ENCODE results near the gene STK32B. TPM values are rescaled to one million over a fixed set of nuclear protein-coding genes. Genes with fewer than 3 reads are reported as not detected.

The STK32B gene
- total and polyA plus RNA-seq, 2 donors, result 2.9 to 4.8 TPM

- WGBS, result 90% methylated on average over 4 of the region's 4 CpGs
- Histone ChIP-seq H3K27ac (ENCODE audit: low read depth in 1 of 2, low read length in 1 of 2) (no peak overlapping the region), H3K27me3 (ENCODE audit: control insufficient read depth in 2 of 2, insufficient read depth in 1 of 2, low read length in 1 of 2) (no peaks in the 10 kb centered on the region), H3K9me3 (ENCODE audit: control insufficient read depth in 2 of 2, insufficient read depth in 1 of 2, low read length in 1 of 2) (no peaks in the 10 kb centered on the region), H3K4me1 (ENCODE audit: control insufficient read depth in 2 of 2, insufficient read depth in 2 of 2, low read length in 2 of 2) (no peaks in the 10 kb centered on the region), H3K4me3 (ENCODE audit: low read length in 2 of 2) (no peak overlapping the region), H3K36me3 (ENCODE audit: control insufficient read depth in 2 of 2, insufficient read depth in 2 of 2, low read length in 1 of 2) (no peaks in the 10 kb centered on the region)
- no peak for DNase-seq (ENCODE audit: low read depth in 6 of 9, low spot score in 9 of 9)
Measured at GRCh38 chr4:5478169-5478568, 426.9 kb downstream of the STK32B start.

- Histone ChIP-seq H3K36me3 (ENCODE audit: control insufficient read depth in 2 of 2, insufficient read depth in 2 of 2, low read length in 1 of 2) (no peaks in the 10 kb centered on the region), H3K9me3 (ENCODE audit: control insufficient read depth in 2 of 2, insufficient read depth in 1 of 2, low read length in 1 of 2) (no peaks in the 10 kb centered on the region), H3K4me3 (ENCODE audit: low read length in 2 of 2) (no peak overlapping the region), H3K4me1 (ENCODE audit: control insufficient read depth in 2 of 2, insufficient read depth in 2 of 2, low read length in 2 of 2) (no peaks in the 10 kb centered on the region), H3K27ac (ENCODE audit: low read depth in 1 of 2, low read length in 1 of 2) (no peak overlapping the region), H3K27me3 (ENCODE audit: control insufficient read depth in 2 of 2, insufficient read depth in 1 of 2, low read length in 1 of 2) (no peaks in the 10 kb centered on the region)
- no peak for DNase-seq (ENCODE audit: low read depth in 6 of 9, low spot score in 9 of 9)
- 95% methylated on average over 6 of the region's 6 CpGs for WGBS
Measured at GRCh38 chr4:5478697-5479096, 427.4 kb downstream of the STK32B start.

- WGBS, result 96% methylated on average over 4 of the region's 4 CpGs
- no peak for DNase-seq (ENCODE audit: low read depth in 6 of 9, low spot score in 9 of 9)
- H3K4me1 ChIP-seq (ENCODE audit: control insufficient read depth in 2 of 2, insufficient read depth in 2 of 2, low read length in 2 of 2), result no peaks in the 10 kb centered on the region
Measured at GRCh38 chr4:5479518-5480060, 428.3 kb downstream of the STK32B start.

GRCh38 chr4:5488413-5488812, 437.1 kb downstream of the STK32B start:
- H3K36me3 ChIP-seq (ENCODE audit: control insufficient read depth in 2 of 2, insufficient read depth in 2 of 2, low read length in 1 of 2), result no peaks in the 10 kb centered on the region
- H3K4me3 ChIP-seq (ENCODE audit: low read length in 2 of 2), result no peak overlapping the region
- no peaks in the 10 kb centered on the region for H3K27me3 ChIP-seq (ENCODE audit: control insufficient read depth in 2 of 2, insufficient read depth in 1 of 2, low read length in 1 of 2)
- H3K27ac ChIP-seq (ENCODE audit: low read depth in 1 of 2, low read length in 1 of 2), result no peak overlapping the region
- DNase-seq (ENCODE audit: low read depth in 6 of 9, low spot score in 9 of 9), result no peak
- no peaks in the 10 kb centered on the region for H3K9me3 ChIP-seq (ENCODE audit: control insufficient read depth in 2 of 2, insufficient read depth in 1 of 2, low read length in 1 of 2)
- no peaks in the 10 kb centered on the region for H3K4me1 ChIP-seq (ENCODE audit: control insufficient read depth in 2 of 2, insufficient read depth in 2 of 2, low read length in 2 of 2)

More at GRCh38 chr4:5479518-5480060, 428.3 kb downstream of the STK32B start:
- Histone ChIP-seq H3K36me3 (ENCODE audit: control insufficient read depth in 2 of 2, insufficient read depth in 2 of 2, low read length in 1 of 2) (no peaks in the 10 kb centered on the region), H3K9me3 (ENCODE audit: control insufficient read depth in 2 of 2, insufficient read depth in 1 of 2, low read length in 1 of 2) (no peaks in the 10 kb centered on the region), H3K27ac (ENCODE audit: low read depth in 1 of 2, low read length in 1 of 2) (no peak overlapping the region), H3K27me3 (ENCODE audit: control insufficient read depth in 2 of 2, insufficient read depth in 1 of 2, low read length in 1 of 2) (no peaks in the 10 kb centered on the region), H3K4me3 (ENCODE audit: low read length in 2 of 2) (no peak overlapping the region)

- H3K4me3 ChIP-seq (ENCODE audit: low read length in 2 of 2), result no peak overlapping the region
- H3K27ac ChIP-seq (ENCODE audit: low read depth in 1 of 2, low read length in 1 of 2), result no peak overlapping the region
- H3K9me3 ChIP-seq (ENCODE audit: control insufficient read depth in 2 of 2, insufficient read depth in 1 of 2, low read length in 1 of 2), result no peaks in the 10 kb centered on the region
- WGBS, result 85% methylated on average over 1 of the region's 1 CpG
- no peak for DNase-seq (ENCODE audit: low read depth in 6 of 9, low spot score in 9 of 9)
- H3K27me3 ChIP-seq (ENCODE audit: control insufficient read depth in 2 of 2, insufficient read depth in 1 of 2, low read length in 1 of 2), result no peaks in the 10 kb centered on the region
- no peaks in the 10 kb centered on the region for H3K36me3 ChIP-seq (ENCODE audit: control insufficient read depth in 2 of 2, insufficient read depth in 2 of 2, low read length in 1 of 2)
- H3K4me1 ChIP-seq (ENCODE audit: control insufficient read depth in 2 of 2, insufficient read depth in 2 of 2, low read length in 2 of 2), result no peaks in the 10 kb centered on the region
Measured at GRCh38 chr4:5489260-5489659, 438.0 kb downstream of the STK32B start.

- Histone ChIP-seq H3K9me3 (ENCODE audit: control insufficient read depth in 2 of 2, insufficient read depth in 1 of 2, low read length in 1 of 2) (no peaks in the 10 kb centered on the region), H3K27me3 (ENCODE audit: control insufficient read depth in 2 of 2, insufficient read depth in 1 of 2, low read length in 1 of 2) (no peaks in the 10 kb centered on the region), H3K27ac (ENCODE audit: low read depth in 1 of 2, low read length in 1 of 2) (no peak overlapping the region), H3K4me1 (ENCODE audit: control insufficient read depth in 2 of 2, insufficient read depth in 2 of 2, low read length in 2 of 2) (no peaks in the 10 kb centered on the region), H3K36me3 (ENCODE audit: control insufficient read depth in 2 of 2, insufficient read depth in 2 of 2, low read length in 1 of 2) (peaks cover 0 to 4% of the 10 kb centered on the region in 2 donors), H3K4me3 (ENCODE audit: low read length in 2 of 2) (no peak overlapping the region)
- WGBS, result 56% methylated on average over 2 of the region's 2 CpGs
- no peak for DNase-seq (ENCODE audit: low read depth in 6 of 9, low spot score in 9 of 9)
Measured at GRCh38 chr4:5497489-5497888, 446.2 kb downstream of the STK32B start.

GRCh38 chr4:5500165-5500564, 448.9 kb downstream of the STK32B start:
- WGBS, result 92% methylated on average over 3 of the region's 3 CpGs

GRCh38 chr4:5503336-5503936, 452.2 kb downstream of the STK32B start:
- Histone ChIP-seq H3K36me3 (ENCODE audit: control insufficient read depth in 2 of 2, insufficient read depth in 2 of 2, low read length in 1 of 2) (peaks cover 0 to 4% of the 10 kb centered on the region in 2 donors), H3K9me3 (ENCODE audit: control insufficient read depth in 2 of 2, insufficient read depth in 1 of 2, low read length in 1 of 2) (no peaks in the 10 kb centered on the region), H3K4me1 (ENCODE audit: control insufficient read depth in 2 of 2, insufficient read depth in 2 of 2, low read length in 2 of 2) (no peaks in the 10 kb centered on the region), H3K27me3 (ENCODE audit: control insufficient read depth in 2 of 2, insufficient read depth in 1 of 2, low read length in 1 of 2) (no peaks in the 10 kb centered on the region), H3K27ac (ENCODE audit: low read depth in 1 of 2, low read length in 1 of 2) (no peak overlapping the region), H3K4me3 (ENCODE audit: low read length in 2 of 2) (no peak overlapping the region)
- DNase-seq (ENCODE audit: low read depth in 6 of 9, low spot score in 9 of 9), result no peak
- 87% methylated on average over 7 of the region's 7 CpGs for WGBS

More at GRCh38 chr4:5500165-5500564, 448.9 kb downstream of the STK32B start:
- H3K4me1 ChIP-seq (ENCODE audit: control insufficient read depth in 2 of 2, insufficient read depth in 2 of 2, low read length in 2 of 2), result no peaks in the 10 kb centered on the region
- H3K9me3 ChIP-seq (ENCODE audit: control insufficient read depth in 2 of 2, insufficient read depth in 1 of 2, low read length in 1 of 2), result no peaks in the 10 kb centered on the region
- no peak overlapping the region for H3K27ac ChIP-seq (ENCODE audit: low read depth in 1 of 2, low read length in 1 of 2)
- no peaks in the 10 kb centered on the region for H3K27me3 ChIP-seq (ENCODE audit: control insufficient read depth in 2 of 2, insufficient read depth in 1 of 2, low read length in 1 of 2)
- H3K36me3 ChIP-seq (ENCODE audit: control insufficient read depth in 2 of 2, insufficient read depth in 2 of 2, low read length in 1 of 2), result peaks cover 0 to 4% of the 10 kb centered on the region in 2 donors
- DNase-seq (ENCODE audit: low read depth in 6 of 9, low spot score in 9 of 9), result no peak
- H3K4me3 ChIP-seq (ENCODE audit: low read length in 2 of 2), result no peak overlapping the region

- DNase-seq (ENCODE audit: low read depth in 6 of 9, low spot score in 9 of 9), result no peak
- Histone ChIP-seq H3K9me3 (ENCODE audit: control insufficient read depth in 2 of 2, insufficient read depth in 1 of 2, low read length in 1 of 2) (no peaks in the 10 kb centered on the region), H3K4me1 (ENCODE audit: control insufficient read depth in 2 of 2, insufficient read depth in 2 of 2, low read length in 2 of 2) (no peaks in the 10 kb centered on the region), H3K4me3 (ENCODE audit: low read length in 2 of 2) (no peak overlapping the region), H3K27ac (ENCODE audit: low read depth in 1 of 2, low read length in 1 of 2) (no peak overlapping the region), H3K27me3 (ENCODE audit: control insufficient read depth in 2 of 2, insufficient read depth in 1 of 2, low read length in 1 of 2) (no peaks in the 10 kb centered on the region), H3K36me3 (ENCODE audit: control insufficient read depth in 2 of 2, insufficient read depth in 2 of 2, low read length in 1 of 2) (no peaks in the 10 kb centered on the region)
Measured at GRCh38 chr4:5504486-5504885, 453.2 kb downstream of the STK32B start.
